Ectodermal cell (in vitro differentiated cells): Measurements from ENCODE around the gene TFCP2L1.

Experiments
- H3K27ac ChIP-seq: 2 replicates; pipeline ENCODE4 v1.7.0; 2013; ENCODE audit warnings: mild to moderate bottlenecking, low read depth, low read length; ENCODE audit not compliant: insufficient read depth, poor library complexity, severe bottlenecking
- H3K27me3 ChIP-seq: 2 replicates; pipeline ENCODE4 v1.7.0; 2013; ENCODE audit warnings: mild to moderate bottlenecking, low read length; ENCODE audit not compliant: insufficient read depth, control insufficient read depth, poor library complexity, severe bottlenecking
- H3K36me3 ChIP-seq: one replicate; pipeline ENCODE4 v1.7.0; 2013; ENCODE audit warnings: low read length; ENCODE audit not compliant: control insufficient read depth, insufficient read depth
- H3K4me1 ChIP-seq: one replicate; pipeline ENCODE4 v1.7.0; 2013; ENCODE audit warnings: low read length; ENCODE audit not compliant: control insufficient read depth, insufficient read depth
- H3K4me3 ChIP-seq: 2 replicates; pipeline ENCODE4 v1.7.0; 2013; ENCODE audit warnings: low read depth, low read length, control low read depth; ENCODE audit not compliant: insufficient read depth
- H3K9me3 ChIP-seq: 2 replicates; pipeline ENCODE4 v1.7.0; 2013; ENCODE audit warnings: mild to moderate bottlenecking, low read length, moderate library complexity; ENCODE audit not compliant: control insufficient read depth
- WGBS, 2 experiments: methylation state at CpG; one replicate each; pipeline ENCODE4 v1.1.7; 2013; ENCODE audit warnings: missing lambda C conversion rate in 2 of 2; 5-methylcytosine and 5-hydroxymethylcytosine counted together

The TFCP2L1 gene

DNA sequence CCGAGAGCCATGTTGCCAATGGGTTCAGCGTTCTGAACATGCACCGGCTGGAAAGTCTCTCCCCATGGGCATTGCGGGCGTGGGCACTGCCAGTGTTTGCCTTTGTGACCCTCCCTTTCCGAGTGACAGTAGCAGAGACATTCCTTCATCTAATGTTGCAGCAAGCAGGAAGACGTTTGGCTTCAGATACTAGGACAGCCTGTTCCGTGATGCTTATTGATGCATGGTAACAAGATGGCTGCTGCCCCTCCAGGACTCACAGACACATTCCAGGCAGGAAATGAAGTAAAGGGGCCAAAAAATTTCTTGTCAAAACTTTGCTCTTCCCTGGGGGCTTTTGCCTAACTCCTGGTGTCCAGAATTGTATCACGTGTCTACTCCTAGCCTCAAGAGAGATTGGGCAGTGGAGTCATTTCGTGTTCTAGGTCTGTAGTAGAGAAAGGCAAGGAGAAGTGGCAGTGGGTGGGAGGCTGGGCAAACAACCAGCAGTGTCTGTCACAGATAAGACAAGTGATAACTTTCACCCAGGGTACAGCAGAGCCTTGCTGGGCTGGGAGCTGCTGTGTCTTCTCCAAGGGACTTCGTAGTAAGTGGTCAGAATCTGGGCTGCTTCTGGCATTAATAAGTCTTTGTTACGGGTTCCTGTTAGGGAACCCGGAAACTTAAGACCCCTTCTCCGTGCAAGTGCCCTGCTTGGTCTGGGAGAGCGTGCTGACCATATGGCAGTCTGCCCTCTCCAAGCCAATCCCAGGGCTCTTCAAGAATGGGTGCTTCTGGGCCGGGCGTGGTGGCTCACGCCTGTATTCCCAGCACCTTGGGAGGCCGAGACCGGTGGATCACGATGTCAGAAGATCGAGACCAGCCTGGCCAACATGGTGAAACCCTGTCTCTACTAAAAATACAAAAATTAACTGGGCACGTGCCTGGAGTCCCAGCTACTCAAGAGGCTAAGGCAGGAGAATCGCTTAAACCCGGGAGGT is 93.5 kb downstream of the TFCP2L1 start:
- WGBS, 2 experiments, result 82 to 84% methylated on average over 25 of the region's 25 CpGs
- Histone ChIP-seq H3K4me3 (no peak overlapping the region), H3K27me3 (no peaks in the 10 kb centered on the region), H3K4me1 (no peaks in the 10 kb centered on the region), H3K36me3 (no peaks in the 10 kb centered on the region), H3K9me3 (no peaks in the 10 kb centered on the region), H3K27ac (no peak overlapping the region)

DNA sequence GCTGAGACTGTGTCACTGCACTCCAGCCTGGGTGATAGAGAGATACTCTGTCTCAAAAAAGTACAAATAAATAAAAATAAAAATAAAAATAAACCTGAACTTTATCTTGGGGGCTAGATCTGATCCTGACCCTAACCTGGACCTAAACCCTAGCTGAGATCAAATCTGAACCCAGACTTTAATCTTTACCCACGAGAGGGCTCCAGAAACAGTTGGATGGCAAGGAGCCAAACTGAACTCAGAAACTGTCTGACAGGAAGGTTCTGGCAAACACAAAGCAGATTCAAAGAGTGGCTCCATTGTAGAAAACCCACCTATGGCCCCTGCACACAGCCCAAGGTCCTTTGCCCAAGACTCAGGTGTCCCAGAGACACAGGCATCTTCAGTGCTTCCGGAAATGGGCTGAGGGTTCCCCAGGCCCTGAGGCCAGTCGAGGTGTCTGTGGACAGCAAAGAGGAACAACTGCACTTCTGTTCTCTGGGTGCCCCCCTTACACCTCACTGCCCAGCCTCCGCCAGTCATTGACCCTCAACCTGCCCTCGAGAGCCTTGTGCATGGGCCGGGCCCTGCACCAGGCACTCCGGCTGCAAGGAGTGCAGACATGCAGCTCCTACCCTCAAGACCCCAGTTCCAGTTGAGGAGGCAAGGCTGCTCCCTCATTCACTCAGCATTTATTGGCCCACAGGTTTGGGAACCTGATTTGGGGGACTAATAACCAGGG is 95.2 kb downstream of the TFCP2L1 start:
- Histone ChIP-seq H3K36me3 (no peaks in the 10 kb centered on the region), H3K9me3 (no peaks in the 10 kb centered on the region), H3K27ac (no peak overlapping the region), H3K4me1 (peaks cover 4% of the 10 kb centered on the region), H3K27me3 (no peaks in the 10 kb centered on the region), H3K4me3 (no peak overlapping the region)
- WGBS, 2 experiments, result 92 to 95% methylated on average over 7 of the region's 7 CpGs

DNA sequence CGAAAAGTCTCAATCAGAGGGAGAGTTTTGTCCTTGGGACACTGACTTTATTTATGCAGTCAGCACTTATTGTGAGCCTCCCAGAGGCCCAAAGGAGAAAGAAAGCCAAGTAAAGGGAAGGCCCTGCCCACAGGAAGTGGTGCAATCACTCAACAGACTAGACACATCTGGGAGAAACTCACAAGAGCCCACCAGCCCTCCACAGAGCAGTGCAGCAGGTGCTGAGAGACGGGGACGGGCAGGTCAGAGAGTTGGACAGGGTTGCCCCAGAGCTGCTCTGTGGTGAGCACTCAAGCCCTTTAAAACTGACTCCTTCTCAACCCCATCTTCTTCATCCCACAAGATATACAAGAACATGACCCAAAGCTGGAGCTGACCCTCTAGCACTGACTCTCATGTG is 96.0 kb downstream of the TFCP2L1 start:
- Histone ChIP-seq H3K4me1 (peaks cover 4% of the 10 kb centered on the region), H3K27ac (no peak overlapping the region), H3K9me3 (no peaks in the 10 kb centered on the region), H3K27me3 (no peaks in the 10 kb centered on the region), H3K36me3 (no peaks in the 10 kb centered on the region), H3K4me3 (no peak overlapping the region)
- 91 to 93% methylated on average over 3 of the region's 3 CpGs for WGBS, 2 experiments

DNA sequence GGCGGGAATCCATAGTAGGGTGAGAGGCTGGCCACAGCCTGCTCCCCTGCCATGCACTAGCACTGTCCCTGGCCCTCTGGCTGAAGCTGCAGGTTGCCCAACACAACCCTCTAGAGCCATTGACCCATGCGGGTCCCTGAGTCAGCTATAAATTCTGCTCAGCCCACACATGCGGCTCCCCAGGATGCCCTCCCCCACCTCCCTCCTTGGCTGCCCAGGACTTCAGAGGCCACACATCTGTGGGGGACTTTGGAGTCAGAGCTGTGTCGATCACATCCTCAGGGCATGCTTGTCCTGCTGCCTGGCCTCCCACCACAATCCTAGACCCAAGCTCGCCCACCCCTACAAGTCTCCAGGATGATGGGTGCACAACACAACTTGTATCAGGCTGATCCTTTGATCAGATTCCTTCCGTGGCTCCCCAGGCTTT is 97.0 kb downstream of the TFCP2L1 start:
- 59% methylated on average over 6 of the region's 6 CpGs for WGBS, 2 experiments
- Histone ChIP-seq H3K27ac (no peak overlapping the region), H3K9me3 (no peaks in the 10 kb centered on the region), H3K36me3 (no peaks in the 10 kb centered on the region), H3K4me3 (no peak overlapping the region), H3K4me1 (peaks cover 4% of the 10 kb centered on the region), H3K27me3 (no peaks in the 10 kb centered on the region)

DNA sequence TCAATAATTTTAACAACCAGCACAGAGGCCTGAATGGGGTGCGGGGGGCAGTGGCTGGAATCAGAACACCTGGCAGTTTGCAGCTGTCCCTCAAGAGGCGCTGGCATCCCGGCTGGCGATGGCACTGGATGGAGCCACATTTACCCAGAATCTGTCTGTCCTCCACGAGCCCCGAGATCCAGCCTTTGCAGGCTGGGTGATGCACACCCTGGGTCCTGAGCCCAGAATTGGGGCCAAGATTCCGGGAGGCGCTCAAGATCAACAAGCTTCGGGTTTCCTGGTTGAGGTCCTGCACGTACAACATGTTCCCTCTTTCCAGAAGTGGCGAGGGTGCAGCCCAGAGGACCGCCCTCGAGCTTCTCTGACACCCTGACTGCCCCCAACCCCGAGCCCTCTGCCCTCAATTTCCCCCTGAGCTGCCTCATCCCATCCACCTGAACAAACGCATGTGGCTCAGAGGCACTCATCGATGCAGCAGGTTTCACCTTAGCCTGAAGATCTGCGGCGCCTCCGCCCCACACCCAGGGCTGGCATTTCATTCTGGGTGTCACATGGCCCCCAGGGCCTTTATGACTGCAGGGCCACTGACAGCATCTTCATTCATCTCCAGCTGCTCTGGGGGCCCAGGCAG is 97.5 kb downstream of the TFCP2L1 start:
- 90 to 92% methylated on average over 19 of the region's 19 CpGs for WGBS, 2 experiments
- H3K27ac ChIP-seq, result no peak overlapping the region

DNA sequence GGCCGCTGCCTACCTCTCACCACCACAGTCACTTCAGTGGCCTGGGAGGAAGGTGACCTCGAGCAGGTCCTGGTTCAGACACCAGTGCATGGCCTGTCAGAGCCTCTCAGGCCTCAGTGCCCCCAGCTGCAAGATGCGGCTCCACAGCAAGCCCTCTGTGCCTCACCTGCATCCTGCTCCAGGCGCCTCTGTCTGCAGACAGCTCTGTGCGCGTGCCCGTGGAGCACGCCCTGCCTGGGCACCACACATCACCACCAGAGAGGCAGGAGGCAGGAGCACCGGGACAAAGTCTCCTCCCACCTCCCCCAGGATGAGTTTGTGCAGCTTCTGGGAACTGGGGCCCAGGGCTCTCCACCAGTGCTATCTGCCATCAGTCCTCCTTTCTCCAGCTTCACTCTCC is 98.7 kb downstream of the TFCP2L1 start:
- Histone ChIP-seq H3K4me1 (peaks cover 4% of the 10 kb centered on the region), H3K4me3 (no peak overlapping the region), H3K27ac (no peak overlapping the region), H3K9me3 (no peaks in the 10 kb centered on the region), H3K27me3 (no peaks in the 10 kb centered on the region), H3K36me3 (no peaks in the 10 kb centered on the region)
- 84% methylated on average over 9 of the region's 9 CpGs for WGBS, 2 experiments

More for the DNA sequence above, 97.5 kb downstream of the TFCP2L1 start:
- H3K36me3 ChIP-seq, result no peaks in the 10 kb centered on the region
- no peaks in the 10 kb centered on the region for H3K27me3 ChIP-seq
- no peak overlapping the region for H3K4me3 ChIP-seq
- H3K4me1 ChIP-seq, result peaks cover 4% of the 10 kb centered on the region
- no peaks in the 10 kb centered on the region for H3K9me3 ChIP-seq

DNA sequence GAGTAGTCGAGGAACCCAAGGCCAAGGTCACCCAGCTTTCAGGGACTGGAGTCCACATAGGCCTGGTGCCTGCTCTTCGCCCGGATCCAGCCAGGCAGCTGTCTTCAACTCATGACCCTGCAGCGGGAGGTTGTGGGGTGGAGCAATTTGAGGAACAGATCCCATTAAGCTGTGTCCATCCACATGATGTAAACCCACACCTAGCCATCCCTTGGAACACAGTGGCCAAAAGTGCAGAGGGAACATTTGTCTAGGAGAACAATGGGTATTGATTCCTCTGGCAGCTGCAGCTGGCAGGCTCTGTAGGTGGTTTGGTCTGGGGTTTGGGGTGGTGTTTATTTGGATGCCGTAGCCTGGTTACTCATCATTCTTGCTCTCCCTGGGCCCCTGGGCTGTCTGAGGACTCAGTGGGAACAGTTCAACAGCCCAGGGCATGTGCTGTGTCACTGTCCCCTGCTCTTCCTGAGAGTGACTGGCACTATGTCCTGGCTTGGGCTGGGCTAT is 99.4 kb downstream of the TFCP2L1 start:
- H3K9me3 ChIP-seq, result no peaks in the 10 kb centered on the region
- H3K27me3 ChIP-seq, result no peaks in the 10 kb centered on the region
- H3K36me3 ChIP-seq, result no peaks in the 10 kb centered on the region
- WGBS, 2 experiments, result 71 to 81% methylated on average over 5 of the region's 5 CpGs
- peaks cover 4% of the 10 kb centered on the region for H3K4me1 ChIP-seq
- H3K4me3 ChIP-seq, result no peak overlapping the region
- H3K27ac ChIP-seq, result no peak overlapping the region

DNA sequence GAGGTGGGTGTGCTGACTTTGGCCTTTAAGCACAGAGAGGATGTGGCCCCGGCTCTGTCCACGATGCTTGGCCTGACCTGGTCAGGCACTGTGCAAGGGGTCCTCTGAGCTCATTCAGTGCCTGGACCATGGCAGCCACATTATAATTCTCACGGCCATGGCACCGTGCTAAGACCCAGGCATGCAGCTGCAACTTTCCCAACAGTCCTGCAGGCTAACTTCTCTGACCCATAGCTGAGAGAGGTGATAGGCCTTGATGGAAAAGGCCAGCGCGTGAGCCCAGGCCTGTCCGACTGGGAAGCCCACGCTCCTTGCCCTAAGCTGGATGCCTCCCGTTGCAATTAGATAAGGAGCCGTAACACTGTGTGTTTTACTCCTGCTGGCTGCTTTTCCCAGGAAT is 99.9 kb downstream of the TFCP2L1 start:
- H3K4me1 ChIP-seq, result peaks cover 4% of the 10 kb centered on the region
- H3K4me3 ChIP-seq, result no peak overlapping the region
- 95 to 96% methylated on average over 10 of the region's 10 CpGs for WGBS, 2 experiments
- H3K27ac ChIP-seq, result no peak overlapping the region
- H3K36me3 ChIP-seq, result no peaks in the 10 kb centered on the region
- H3K9me3 ChIP-seq, result no peaks in the 10 kb centered on the region
- no peaks in the 10 kb centered on the region for H3K27me3 ChIP-seq

DNA sequence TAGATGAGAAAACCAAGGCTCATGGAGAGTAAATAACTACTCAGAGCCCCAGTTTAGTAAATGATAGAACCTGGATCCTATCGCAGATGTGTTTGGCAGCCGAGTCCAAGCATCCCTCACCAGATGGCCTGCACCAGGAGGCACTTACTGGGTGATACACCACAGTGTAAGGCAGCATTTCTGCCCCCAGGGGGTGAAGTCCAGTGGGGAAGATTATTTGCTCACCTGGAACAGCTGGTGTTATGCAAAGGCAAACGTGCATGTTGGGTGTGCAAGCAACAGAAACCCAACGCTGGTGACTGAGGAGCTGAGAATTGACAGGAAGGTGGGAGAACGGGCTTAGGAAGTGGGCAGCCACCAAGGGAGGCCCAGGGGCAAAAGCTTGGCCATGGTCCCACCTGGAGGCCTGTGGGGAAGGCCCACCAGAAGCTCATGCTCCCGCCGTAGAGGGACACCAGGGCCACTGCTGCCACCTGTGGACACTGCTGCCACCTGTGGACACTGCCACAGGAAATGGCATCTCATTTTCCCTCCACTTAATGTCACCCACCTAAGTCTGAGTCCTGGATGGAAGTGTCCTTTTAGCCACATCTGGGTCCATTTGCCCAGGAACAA is 100.6 kb downstream of the TFCP2L1 start:
- Histone ChIP-seq H3K4me1 (peaks cover 4% of the 10 kb centered on the region), H3K27me3 (no peaks in the 10 kb centered on the region), H3K36me3 (no peaks in the 10 kb centered on the region), H3K9me3 (no peaks in the 10 kb centered on the region), H3K4me3 (no peak overlapping the region), H3K27ac (no peak overlapping the region)
- WGBS, 2 experiments, result 93 to 95% methylated on average over 7 of the region's 7 CpGs
